ENCODE results near the gene WDR1. TPM values are rescaled to one million over a fixed set of nuclear protein-coding genes. Genes with fewer than 3 reads are reported as not detected.

Gene WDR1
- total and polyA plus RNA-seq, 2 donors from 2014 or later, result 176 to 313 TPM

Small RNA genes lying within 50 kb of the gene (microRNA-seq; reads per million reads assigned to microRNA genes)
- gene MIR3138, result not detected

Other genes starting within 250 kb of the WDR1 start
- 47.6 TPM for gene SLC2A9, start 95.3 kb downstream of the WDR1 start, total RNA-seq
- 41.5 TPM for gene SLC2A9, start 95.3 kb downstream of the WDR1 start, polyA plus RNA-seq (ENCODE audit: insufficient read depth, low read depth, low replicate concordance)

Measured in kidney (tissue), 2 donors.